HCT116 (cell line): ENCODE measurements around the gene ATP8A1.

Source experiments
- ATF3 ChIP-seq: IDR thresholded peaks from 2 replicates; pipeline ENCODE4 v1.6.1; 2012
- CEBPB ChIP-seq: IDR thresholded peaks from 2 replicates; pipeline ENCODE4 v1.6.1; 2012; ENCODE audit warnings: low read depth
- CTCF ChIP-seq, 3 experiments: fragments of 200-600 bp in 1 of 3; sonication (generic) in 1 of 3; IDR thresholded peaks in 2 of 3; conservative IDR thresholded peaks in 1 of 3; 2 replicates each; pipeline ENCODE4 v1.5.1; 2012 to 2017; ENCODE audit warnings: low read depth in 2 of 3, low read length in 2 of 3, antibody characterized with exemption in 1 of 3, borderline replicate concordance in 1 of 3, control low read depth in 1 of 3, mild to moderate bottlenecking in 1 of 3, mixed read lengths in 1 of 3, mixed run types in 1 of 3, moderate library complexity in 1 of 3; ENCODE audit not compliant: insufficient read depth in 1 of 3
- EGR1 ChIP-seq: IDR thresholded peaks from 2 replicates; pipeline ENCODE4 v1.6.1; 2012; ENCODE audit warnings: low read depth
- ELF1 ChIP-seq: IDR thresholded peaks from 2 replicates; pipeline ENCODE4 v1.6.1; 2012; ENCODE audit warnings: low read depth, borderline replicate concordance
- EZH2 ChIP-seq: fragments of 200-600 bp; sonication (generic); IDR thresholded peaks from 2 replicates; pipeline ENCODE4 v1.6.1; 2017; ENCODE audit warnings: antibody characterized with exemption, mixed run types
- EZH2phosphoT487 ChIP-seq: fragments of 200-600 bp; IDR thresholded peaks from 2 replicates; pipeline ENCODE4 v1.6.1; 2018; ENCODE audit warnings: antibody characterized with exemption, borderline replicate concordance
- MAX ChIP-seq: IDR thresholded peaks from 2 replicates; pipeline ENCODE4 v1.6.1; 2012
- POLR2A ChIP-seq: IDR thresholded peaks from 2 replicates; pipeline ENCODE4 v1.7.0; 2011; ENCODE audit warnings: borderline replicate concordance; ENCODE audit not compliant: insufficient read depth, insufficient read length; ENCODE audit errors: extremely low read depth
- POLR2AphosphoS5 ChIP-seq: IDR thresholded peaks from 2 replicates; pipeline ENCODE4 v1.6.1; 2011; ENCODE audit warnings: mild to moderate bottlenecking, low read depth, low read length, moderate library complexity
- REST ChIP-seq: IDR thresholded peaks from 2 replicates; pipeline ENCODE4 v1.6.1; 2012; ENCODE audit warnings: low read depth
- ZNF274 ChIP-seq: fragments of 200-500 bp; sonication (Bioruptor generic); IDR thresholded peaks from 2 replicates; pipeline ENCODE4 v1.6.1; 2014; ENCODE audit warnings: mild to moderate bottlenecking, low read depth, low read length, inconsistent platforms

GRCh38 chr4:42588909-42589308 lies 68.0 kb downstream of the ATP8A1 start:
- TF ChIP-seq CTCF (IDR thresholded peaks at IDR 0.05 in 2 of 3, conservative IDR thresholded peaks at IDR 0.05 in 1 of 3; ENCODE audit: borderline replicate concordance in 1 of 3, insufficient read depth in 1 of 3, low read depth in 2 of 3, low read length in 2 of 3) (no peak), REST (no peak), POLR2A (no peak), ATF3 (no peak), CEBPB (no peak), POLR2AphosphoS5 (no peak), MAX (no peak), EZH2 (no peak), EGR1 (no peak), ELF1 (no peak), ZNF274 (no peak), EZH2phosphoT487 (no peak)
